Endothelial cell of umbilical vein (primary cell): ENCODE results near the gene RAI1.

Experiments
- EZH2 ChIP-seq: IDR thresholded peaks from 2 replicates; pipeline ENCODE4 v1.6.1; 2012; ENCODE audit warnings: borderline replicate concordance, low read depth, mild to moderate bottlenecking, moderate library complexity, low read length, inconsistent platforms; ENCODE audit not compliant: severe bottlenecking
- GATA2 ChIP-seq: IDR thresholded peaks from 2 replicates; pipeline ENCODE4 v1.7.0; 2011; ENCODE audit warnings: low read depth, mild to moderate bottlenecking, moderate library complexity, mixed read lengths, low read length; ENCODE audit not compliant: insufficient read length, insufficient read depth
- MYC ChIP-seq: IDR thresholded peaks from one replicate; pipeline ENCODE4 v1.6.1; 2011; ENCODE audit warnings: mild to moderate bottlenecking, low read depth, low read length
- POLR2A ChIP-seq: IDR thresholded peaks from 2 replicates; pipeline ENCODE4 v1.6.1; 2012; ENCODE audit warnings: low read depth, mild to moderate bottlenecking, control low read depth, low read length
- POLR2AphosphoS5 ChIP-seq: IDR thresholded peaks from 2 replicates; pipeline ENCODE4 v1.6.1; 2012; ENCODE audit warnings: low read depth, mild to moderate bottlenecking, control low read depth, low read length, moderate library complexity; ENCODE audit not compliant: insufficient read depth
- TF ChIP-seq, protein P1 (sequence below), 2 donors: IDR thresholded peaks; 1 replicate in 1 of 2; 2 replicates in 1 of 2; pipeline ENCODE4 v1.5.1; 2011; ENCODE audit warnings: low read length in 2 of 2, mild to moderate bottlenecking in 2 of 2, moderate library complexity in 2 of 2, control low read depth in 1 of 2, inconsistent platforms in 1 of 2, low read depth in 1 of 2; ENCODE audit not compliant: insufficient read depth in 1 of 2; ENCODE audit errors: extremely low read depth in 1 of 2
- TF ChIP-seq, protein P2 (sequence below): IDR thresholded peaks from 2 replicates; pipeline ENCODE4 v1.6.1; 2011; ENCODE audit not compliant: insufficient read depth, insufficient read length

DNA sequence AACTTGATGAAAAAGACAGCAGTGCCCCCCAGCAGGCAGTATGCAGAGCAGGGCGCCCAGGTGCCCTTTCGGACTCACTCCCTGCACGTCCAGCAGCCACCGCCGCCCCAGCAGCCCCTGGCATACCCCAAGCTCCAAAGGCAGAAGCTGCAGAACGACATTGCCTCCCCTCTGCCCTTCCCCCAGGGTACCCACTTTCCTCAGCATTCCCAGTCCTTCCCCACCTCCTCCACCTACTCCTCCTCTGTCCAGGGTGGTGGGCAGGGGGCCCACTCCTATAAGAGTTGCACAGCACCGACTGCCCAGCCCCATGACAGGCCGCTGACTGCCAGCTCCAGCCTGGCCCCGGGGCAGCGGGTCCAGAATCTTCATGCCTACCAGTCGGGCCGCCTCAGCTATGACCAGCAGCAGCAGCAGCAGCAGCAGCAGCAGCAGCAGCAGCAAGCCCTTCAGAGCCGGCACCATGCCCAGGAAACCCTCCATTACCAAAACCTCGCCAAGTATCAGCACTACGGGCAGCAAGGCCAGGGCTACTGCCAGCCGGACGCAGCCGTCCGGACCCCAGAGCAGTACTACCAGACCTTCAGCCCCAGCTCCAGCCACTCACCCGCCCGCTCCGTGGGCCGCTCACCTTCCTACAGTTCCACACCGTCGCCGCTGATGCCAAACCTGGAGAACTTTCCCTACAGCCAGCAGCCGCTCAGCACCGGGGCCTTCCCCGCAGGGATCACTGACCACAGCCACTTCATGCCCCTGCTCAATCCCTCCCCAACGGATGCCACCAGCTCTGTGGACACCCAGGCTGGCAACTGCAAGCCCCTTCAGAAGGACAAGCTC, 112.3 kb downstream of the RAI1 start:
- TF ChIP-seq, protein P1, sequence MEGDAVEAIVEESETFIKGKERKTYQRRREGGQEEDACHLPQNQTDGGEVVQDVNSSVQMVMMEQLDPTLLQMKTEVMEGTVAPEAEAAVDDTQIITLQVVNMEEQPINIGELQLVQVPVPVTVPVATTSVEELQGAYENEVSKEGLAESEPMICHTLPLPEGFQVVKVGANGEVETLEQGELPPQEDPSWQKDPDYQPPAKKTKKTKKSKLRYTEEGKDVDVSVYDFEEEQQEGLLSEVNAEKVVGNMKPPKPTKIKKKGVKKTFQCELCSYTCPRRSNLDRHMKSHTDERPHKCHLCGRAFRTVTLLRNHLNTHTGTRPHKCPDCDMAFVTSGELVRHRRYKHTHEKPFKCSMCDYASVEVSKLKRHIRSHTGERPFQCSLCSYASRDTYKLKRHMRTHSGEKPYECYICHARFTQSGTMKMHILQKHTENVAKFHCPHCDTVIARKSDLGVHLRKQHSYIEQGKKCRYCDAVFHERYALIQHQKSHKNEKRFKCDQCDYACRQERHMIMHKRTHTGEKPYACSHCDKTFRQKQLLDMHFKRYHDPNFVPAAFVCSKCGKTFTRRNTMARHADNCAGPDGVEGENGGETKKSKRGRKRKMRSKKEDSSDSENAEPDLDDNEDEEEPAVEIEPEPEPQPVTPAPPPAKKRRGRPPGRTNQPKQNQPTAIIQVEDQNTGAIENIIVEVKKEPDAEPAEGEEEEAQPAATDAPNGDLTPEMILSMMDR (IDR thresholded peaks at IDR 0.05; ENCODE audit: extremely low read depth in 1 of 2, insufficient read depth in 1 of 2, low read depth in 1 of 2, low read length in 2 of 2): no peak
- no peak for TF ChIP-seq POLR2AphosphoS5
- no peak for TF ChIP-seq POLR2A
- no peak for TF ChIP-seq MYC
- TF ChIP-seq, protein P2, sequence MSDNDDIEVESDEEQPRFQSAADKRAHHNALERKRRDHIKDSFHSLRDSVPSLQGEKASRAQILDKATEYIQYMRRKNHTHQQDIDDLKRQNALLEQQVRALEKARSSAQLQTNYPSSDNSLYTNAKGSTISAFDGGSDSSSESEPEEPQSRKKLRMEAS: no peak
- TF ChIP-seq EZH2: no peak
- no peak for TF ChIP-seq GATA2
